VCaP (cell line): ENCODE measurements around the gene UNC5CL.

Source experiments
- H3K27ac ChIP-seq: fragments of 450-650 bp; 2 replicates; pipeline ENCODE4 v1.5.1; 2017
- CTCF ChIP-seq: fragments of 450-650 bp; conservative IDR thresholded peaks from 2 replicates; pipeline ENCODE4 v1.5.1; 2017; ENCODE audit warnings: mild to moderate bottlenecking, moderate library complexity

Gene UNC5CL

DNA sequence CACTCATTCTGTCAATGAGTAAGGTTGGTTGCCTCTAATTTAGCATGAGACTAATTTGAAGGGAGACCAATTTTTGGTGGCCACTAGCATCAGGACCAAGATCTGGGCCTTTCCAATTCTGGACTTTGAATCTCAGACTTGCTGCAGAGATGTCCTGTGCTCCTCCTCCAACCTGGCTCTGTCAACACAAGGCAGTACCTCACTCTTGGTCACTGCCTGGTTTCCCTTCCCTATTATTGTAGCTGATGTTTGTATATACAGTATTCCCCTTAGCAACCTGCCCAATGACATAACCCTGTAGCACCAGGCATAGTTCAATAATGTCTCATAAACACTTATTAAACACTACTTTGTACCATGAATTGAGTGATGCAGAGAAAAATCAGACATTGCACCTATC lies 50.4 kb downstream of the UNC5CL start:
- no peak for TF ChIP-seq CTCF
- H3K27ac ChIP-seq: no peak overlapping the region

DNA sequence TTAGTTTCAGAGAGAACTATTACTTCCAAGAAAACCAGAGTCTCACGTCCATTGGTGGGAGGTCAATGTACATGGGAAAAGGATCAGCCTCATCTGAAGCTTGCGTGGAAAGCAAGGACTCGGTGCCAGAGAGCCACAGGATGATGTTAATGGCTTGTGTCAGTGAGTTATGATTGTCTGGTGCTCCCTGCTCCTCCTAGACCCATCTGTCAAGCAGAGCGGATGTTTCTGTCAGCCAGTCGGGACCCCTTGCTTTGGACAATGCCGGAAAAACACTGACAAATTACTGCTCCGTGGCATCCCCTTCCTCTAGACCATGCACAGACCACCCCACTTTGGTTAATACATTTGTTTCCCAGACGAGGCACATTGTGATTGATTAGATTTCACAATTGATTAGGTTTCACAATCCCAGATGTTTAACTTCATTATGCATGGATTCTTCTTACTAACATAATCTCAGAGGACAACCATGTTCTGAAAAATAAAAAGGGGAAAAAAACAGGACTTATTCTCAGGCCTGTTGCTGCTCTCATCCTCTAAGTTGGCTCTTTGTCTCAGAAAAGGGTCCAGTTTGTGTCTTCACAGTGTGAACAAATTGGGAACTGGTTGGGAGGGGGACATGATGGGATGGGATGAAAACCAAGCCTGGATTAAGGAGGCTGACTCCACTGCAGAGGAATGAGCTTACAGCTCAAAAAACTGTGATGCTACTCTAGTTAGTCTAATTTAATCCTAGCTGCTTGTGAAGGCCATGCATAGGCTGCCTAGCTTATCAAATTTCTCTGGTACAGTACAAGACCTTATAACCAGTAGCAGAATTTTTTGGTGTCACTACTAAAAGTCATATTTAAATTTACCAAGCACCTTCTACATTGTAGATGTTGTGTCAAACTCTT lies 51.9 kb downstream of the UNC5CL start:
- TF ChIP-seq CTCF: no peak
- H3K27ac ChIP-seq: no peak overlapping the region

DNA sequence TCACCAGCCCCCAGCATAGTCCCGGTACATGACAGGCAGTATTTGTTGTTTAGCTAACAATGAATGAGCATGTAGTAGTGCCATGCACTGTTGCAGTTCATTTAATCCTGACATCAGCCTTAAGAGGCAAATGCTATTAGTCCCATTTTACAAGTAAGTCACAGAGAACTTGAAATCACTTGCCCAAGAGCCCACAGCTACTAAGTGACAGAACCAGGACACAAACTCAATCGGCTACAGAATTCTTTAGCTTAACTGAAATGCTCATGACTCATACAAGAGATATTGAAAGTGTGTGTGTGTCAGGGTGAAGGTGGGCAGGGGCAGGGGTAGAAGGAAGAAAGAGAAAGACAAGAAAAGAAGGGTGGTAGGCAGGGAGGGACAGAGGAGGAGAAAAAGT lies 52.7 kb downstream of the UNC5CL start:
- no peak for TF ChIP-seq CTCF

GRCh38 chr6:40983752-40984151 lies 55.3 kb downstream of the UNC5CL start:
- no peak for TF ChIP-seq CTCF
- H3K27ac ChIP-seq: no peak overlapping the region

More for the DNA sequence above, 52.7 kb downstream of the UNC5CL start:
- no peak overlapping the region for H3K27ac ChIP-seq

DNA sequence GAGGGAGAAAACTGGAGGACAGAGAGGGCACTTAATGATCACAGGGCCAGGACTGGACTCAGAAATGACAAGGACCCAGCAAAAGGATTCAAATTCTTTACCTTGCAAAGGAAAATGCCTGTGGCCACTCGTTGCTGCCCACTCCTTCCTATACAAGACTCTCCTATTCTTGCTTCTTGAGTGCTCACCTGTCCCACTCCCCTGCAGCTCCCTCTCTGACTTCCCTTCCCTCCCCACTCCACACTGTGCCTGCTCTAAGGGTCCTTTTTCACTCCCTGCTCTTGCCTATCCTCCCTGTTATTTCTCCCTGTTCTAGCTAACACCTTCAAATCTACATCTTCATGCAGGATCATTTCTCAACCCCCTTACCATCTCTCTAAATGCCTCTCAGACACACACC lies 56.1 kb downstream of the UNC5CL start:
- no peak overlapping the region for H3K27ac ChIP-seq

GRCh38 chr6:40978687-40979289 lies 60.2 kb downstream of the UNC5CL start:
- no peak overlapping the region for H3K27ac ChIP-seq
- TF ChIP-seq CTCF: no peak

More for the DNA sequence above, 56.1 kb downstream of the UNC5CL start:
- no peak for TF ChIP-seq CTCF

DNA sequence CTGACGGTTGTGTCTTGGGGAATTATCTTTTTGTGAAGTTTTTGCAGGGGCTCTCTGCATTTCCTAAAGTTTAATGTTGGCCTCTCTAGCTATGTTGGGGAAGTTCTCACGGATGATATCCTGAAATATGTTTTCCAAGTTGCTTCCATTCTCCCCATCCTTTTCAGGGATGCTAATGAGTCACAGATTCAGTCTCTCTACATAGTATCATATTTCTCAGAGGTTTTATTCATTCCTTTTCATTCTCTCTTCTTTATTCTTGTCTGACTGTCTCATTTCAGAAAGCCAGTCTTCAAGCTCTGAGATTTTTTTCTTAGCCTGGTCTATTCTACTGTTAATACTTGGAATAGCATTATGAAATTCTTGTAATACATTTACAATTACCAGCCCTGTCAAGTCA lies 61.3 kb downstream of the UNC5CL start:
- TF ChIP-seq CTCF: no peak
- H3K27ac ChIP-seq: no peak overlapping the region
